NCI-H345 treated with DMSO at 0.1 percent for 48 hours (cell line): ENCODE results near the gene ARVCF.
"Not testable (repeated sequence)": the region's sequence is repeated elsewhere in the genome, so short reads cannot be mapped to it uniquely, and the experiment has no call there.

Experiments used
- DNase-seq: peaks from one replicate; lab custom pipeline; 2025; ENCODE audit not compliant: unreplicated experiment; lab: John Stamatoyannopoulos, UW

Gene ARVCF

GRCh38 chr22:19940536-19941364 is 75.9 kb downstream of the ARVCF start:
- DNase-seq: no peak

- DNase-seq: no peak
Observed at GRCh38 chr22:19937616-19938473, 78.8 kb downstream of the ARVCF start.

DNA sequence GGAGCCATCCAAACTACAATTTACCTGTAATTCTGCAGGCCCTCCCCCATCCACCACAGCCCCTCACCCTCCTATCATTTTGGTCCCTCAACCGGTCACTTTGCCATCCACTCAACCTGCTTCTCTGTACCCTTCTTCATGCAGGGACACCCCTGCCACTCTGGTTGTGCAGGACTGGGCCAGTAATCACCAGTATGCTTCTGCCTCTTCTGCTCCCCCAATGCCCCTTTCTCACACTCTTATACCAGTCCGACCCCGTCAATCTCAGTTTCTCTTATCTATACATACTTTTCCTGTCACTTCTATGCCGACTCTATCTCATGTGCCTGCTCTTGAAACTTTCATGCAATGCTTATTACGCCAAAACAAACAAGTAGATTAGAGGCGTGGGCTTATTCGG is 80.1 kb downstream of the ARVCF start:
- no peak for DNase-seq

DNA sequence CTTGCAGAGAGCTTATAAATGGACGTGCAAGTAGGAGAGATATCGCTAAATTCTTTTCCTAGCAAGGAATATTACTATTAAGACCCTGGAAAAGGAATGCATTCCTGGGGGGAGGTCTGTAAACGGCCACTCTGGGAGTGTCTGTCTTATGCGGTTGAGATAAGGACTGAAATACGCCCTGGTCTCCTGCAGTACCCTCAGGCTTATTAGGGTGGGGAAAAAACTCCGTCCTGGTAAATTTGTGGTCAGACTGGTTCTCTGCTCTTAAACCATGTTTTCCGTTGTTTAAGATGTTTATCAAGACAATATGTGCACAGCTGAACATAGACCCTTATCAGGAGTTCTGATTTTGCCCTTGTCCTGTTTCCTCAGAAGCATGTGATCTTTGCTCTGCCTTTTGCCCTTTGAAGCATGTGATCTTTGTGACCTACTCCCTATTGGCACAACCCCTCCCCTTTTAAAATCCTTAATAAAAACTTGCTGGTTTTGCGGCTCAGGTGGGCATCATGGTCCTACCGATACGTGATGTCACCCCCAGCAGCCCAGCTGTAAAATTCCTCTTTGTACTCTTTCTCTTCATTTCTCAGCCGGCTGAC is 81.4 kb downstream of the ARVCF start:
- DNase-seq: not testable (repeated sequence)

DNA sequence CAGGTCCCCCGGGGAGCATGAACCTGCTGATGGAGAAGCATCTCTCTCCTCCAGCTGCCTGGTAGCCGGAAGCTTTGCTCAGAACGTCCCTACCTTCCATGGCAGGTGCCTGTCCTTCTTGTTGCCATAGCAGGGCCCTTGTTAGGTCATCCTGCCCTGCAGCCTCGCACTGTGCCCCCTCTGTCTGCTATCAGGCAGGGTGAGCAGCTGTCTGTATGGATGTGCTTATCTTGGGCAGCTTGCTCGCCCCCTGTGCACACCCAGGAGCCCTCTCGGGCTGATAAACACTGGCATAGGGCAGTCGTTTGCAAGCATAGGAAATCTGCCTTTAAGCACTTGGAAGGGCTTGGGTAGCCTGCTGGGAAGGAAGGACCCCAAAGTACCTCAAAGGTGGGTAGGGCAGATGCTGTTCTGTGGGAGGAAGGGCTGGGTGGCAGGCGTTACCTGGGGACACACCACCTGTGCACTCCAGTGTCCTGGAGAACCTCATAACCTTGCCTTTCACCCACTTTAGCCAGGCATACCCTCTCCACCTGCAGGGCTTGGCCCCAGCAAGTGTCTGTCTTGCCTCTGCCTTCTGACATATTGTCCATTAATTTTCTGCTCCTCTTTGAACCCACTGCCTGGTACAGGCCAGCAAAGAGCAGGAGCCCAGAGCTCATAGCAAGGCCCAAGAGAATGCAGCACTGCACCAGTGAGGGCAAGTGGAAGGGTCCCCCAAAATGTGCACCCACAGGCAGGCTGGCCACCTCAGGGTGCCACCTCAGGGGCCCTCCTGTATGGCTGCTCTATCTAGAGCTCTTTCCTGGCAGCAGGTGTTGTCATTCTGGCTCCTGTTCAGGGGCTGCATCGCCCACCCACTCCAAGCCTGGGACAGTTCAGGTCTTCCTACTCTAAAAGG is 83.0 kb downstream of the ARVCF start:
- no peak for DNase-seq

DNA sequence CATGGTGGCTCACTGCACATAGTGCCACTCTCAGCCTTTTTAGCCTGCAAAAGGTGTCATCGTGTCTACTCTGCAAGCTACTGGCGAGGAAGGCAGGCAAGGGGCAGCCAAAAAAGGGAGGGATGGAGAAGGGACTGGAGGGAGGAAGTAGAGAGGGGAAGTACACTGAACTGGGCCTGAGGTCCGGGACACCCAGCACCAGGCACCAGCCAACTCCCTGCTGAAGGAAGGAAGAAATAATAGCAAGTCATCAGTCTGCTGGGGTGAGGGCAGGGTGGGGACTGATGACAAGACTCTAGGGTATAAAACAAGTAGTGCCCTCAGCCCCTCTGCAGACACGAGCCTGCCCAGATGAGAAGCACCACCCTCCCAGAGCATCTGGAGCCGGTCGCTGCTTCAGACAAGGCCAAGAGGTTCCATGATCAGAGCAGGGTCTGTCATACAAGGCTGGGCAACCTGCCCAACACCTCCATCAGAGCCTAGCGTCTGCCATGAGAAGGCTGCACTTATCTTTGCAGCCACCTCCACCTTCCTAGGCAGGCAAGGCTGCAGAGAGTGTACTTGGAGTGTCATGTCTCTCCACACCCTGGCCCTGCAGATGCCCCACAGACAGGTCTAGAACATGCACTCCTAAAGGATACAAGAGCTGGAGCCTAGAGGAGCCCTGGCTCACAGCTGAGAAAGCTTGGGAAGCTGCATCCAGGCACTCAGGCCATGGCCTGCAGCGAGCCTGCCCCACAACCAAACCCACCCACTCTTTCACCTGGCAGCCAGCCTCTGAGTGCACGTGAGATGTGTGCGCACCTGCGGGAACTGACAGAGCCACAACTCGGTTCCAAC is 84.0 kb downstream of the ARVCF start:
- DNase-seq: no peak

DNA sequence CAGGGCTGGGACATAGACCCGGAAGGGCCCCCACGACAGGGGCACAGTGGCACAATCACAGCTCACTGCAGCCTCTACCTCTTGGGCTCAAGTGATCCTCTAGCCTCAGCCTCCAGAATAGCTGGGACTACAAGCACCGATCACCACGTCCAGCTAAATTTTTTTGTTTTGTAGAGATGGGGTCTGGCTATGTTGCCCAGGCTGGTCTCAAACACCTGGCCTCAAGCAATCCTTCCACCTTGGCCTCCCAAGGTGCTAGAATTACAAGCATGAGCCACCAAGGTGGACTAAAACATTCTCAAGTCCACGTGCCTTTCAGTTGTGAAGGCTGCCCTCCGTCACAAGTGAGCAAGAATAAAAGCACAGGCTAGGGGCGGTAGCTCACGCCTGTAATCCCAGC is 85.1 kb downstream of the ARVCF start:
- no peak for DNase-seq

DNA sequence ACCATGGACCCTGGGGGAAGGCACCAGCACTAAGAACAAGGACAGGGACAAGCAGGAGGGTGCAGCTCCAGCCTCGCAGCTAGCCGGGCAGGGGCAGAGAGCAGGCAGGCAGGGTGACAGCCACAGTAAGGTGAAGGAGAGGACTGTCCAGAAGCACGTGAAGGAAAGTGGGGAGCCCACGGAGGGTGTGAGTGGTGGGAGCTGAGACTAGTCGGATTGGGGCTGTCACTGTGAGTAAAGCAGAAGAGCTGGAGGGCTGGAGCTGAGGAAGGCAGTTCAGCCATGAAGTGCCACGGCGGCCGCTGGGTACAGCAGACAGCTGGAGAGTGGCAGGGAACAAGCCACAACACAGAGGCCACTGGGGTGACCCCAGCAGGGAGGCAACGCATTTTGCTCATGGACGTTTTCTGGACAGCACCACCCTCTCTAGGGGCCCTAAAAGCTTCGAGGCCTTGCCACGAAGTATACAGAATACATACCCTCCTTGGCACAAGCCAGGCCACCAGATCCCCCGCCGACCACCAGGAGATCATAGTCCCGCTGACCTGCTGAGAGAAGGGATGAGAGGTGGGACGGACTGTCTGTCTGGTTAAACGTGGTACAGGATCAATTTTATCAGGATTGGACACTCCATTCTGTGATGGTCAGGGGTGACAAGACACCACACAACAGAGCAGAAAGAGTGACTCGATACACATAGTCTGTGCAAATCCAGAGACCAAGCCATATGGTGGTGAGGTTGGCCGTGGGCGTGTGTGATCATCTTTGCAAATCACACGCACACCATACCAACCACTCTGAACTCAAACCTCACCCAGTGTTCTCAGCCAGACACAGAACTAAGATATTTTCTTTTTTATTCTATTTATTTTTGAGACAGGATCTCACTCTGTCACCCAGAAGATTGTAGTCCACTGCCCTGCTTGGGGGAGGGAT is 85.8 kb downstream of the ARVCF start:
- DNase-seq: no peak

GRCh38 chr22:19929586-19930550 is 86.8 kb downstream of the ARVCF start:
- no peak for DNase-seq

DNA sequence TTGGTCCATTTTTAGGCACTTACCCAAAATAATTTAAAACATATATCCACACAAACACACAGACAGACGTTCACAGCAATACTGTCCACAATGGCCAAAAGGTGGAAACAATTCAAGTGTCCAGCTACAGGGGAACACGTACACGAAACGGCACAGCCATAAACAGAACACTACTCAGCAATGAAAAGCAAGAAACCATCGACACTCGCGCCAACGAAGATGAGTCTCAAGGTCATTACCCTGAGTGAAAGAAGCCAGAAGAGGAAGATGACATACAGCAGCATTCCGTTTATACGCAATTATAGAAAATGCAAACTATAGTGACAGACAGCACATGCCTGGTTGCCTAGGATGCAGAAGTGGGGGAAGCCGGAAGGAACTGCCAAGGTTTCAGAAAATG is 88.4 kb downstream of the ARVCF start:
- no peak for DNase-seq

- no peak for DNase-seq
Observed at GRCh38 chr22:19927696-19928095, 88.9 kb downstream of the ARVCF start.

- DNase-seq: not testable (repeated sequence)
Observed at GRCh38 chr22:19926028-19926427, 90.6 kb downstream of the ARVCF start.

GRCh38 chr22:19923914-19924513 is 92.6 kb downstream of the ARVCF start:
- no peak for DNase-seq

- no peak for DNase-seq
Observed at GRCh38 chr22:19921544-19922081, 95.0 kb downstream of the ARVCF start.
